HG03097 (cell line): Measurements from ENCODE around the gene SPATA7.

ENCODE experiments used
- ATAC-seq: cut with Tn5 transposase; IDR thresholded peaks from one replicate; pipeline ENCODE4 v1.9.1; 2021; ENCODE audit not compliant: unreplicated experiment, low FRiP score

The SPATA7 gene

DNA sequence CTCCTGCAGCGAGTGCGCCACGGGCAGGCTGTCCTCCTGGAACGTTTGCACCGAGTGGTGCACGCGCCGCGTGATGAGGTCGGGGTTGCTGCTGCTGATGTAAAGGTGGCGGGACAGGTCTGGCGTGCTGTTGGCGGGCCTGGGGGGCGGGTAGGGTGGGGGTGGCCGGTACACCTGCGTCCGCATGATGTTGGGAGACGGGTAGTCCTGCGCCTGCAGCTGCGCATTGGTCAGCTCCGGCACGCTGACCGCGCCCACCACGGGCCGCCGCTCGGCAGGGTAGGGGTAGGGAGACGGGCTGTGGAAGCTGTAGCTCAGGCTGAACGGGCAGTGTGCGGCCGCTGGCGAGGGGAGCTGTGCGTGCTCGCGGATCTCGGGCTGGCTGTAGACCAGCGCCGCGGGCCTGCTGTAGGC is 94.1 kb downstream of the SPATA7 start:
- no peak for ATAC-seq

DNA sequence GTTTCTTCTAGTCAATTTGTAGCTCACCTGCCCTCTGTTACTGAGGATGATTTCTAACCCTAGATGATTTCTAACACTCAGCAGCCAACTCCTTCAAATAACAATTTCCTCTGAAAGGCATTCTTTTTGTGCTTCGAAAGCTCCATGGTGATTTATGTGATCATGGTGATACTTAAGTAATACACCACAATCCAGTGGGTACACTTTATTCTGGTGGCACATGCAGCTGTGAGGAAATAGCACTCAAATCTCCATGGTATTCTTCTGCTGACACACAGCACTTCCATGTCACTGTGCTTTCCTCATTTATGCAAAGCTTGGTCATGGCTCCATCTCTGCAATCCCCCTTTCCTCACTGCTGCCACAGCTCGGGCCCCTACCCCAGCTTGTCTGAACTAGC is 95.6 kb downstream of the SPATA7 start:
- no peak for ATAC-seq

GRCh38 chr14:88481794-88482193 is 96.3 kb downstream of the SPATA7 start:
- no peak for ATAC-seq

DNA sequence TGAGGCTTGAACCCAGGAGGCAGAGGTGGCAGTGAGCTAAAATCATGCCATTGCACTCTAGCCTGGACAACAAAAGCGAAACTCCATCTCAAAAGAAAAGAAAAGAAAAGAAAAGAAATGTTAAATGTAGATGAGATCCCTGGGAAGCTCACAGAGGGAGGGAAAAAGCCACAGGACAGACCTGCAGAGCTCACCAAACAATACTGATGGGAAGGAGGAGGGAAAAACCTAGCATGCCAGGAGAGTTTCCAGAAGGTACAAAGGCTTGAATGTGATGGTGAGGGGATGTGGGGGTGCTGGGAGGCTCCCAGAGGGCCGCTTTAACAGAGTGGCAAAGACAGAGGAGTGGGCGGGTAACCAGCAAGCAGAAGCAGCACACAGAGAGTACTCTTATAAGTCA is 97.1 kb downstream of the SPATA7 start:
- no peak for ATAC-seq
